Measurements from ENCODE around the gene CCR1.
"Not testable (repeated sequence)": the region's sequence is repeated elsewhere in the genome, so short reads cannot be mapped to it uniquely, and the experiment has no call there.

Gene CCR1

GRCh38 chr3:46222435-46223161 is 14.5 kb upstream of the CCR1 start:
- no peaks in the 10 kb centered on the region for H3K27me3 Mint-ChIP-seq
- intact Hi-C loops (cut with micrococcal nuclease) = no loop called here
- peaks cover 8% of the 10 kb centered on the region for H3K9me3 Mint-ChIP-seq
- H3K4me1 Mint-ChIP-seq (ENCODE audit: low read depth) = peaks cover 39% of the 10 kb centered on the region
- no peaks in the 10 kb centered on the region for H3K36me3 Mint-ChIP-seq (ENCODE audit: low read depth)
- peak overlapping the region; percentile 72 for H3K27ac Mint-ChIP-seq
- peak overlapping the region; percentile 6 for H3K4me3 Mint-ChIP-seq

GRCh38 chr3:46221938-46222337 is 13.8 kb upstream of the CCR1 start:
- Mint-ChIP-seq H3K27me3 (no peaks in the 10 kb centered on the region), H3K36me3 (ENCODE audit: low read depth) (no peaks in the 10 kb centered on the region), H3K27ac (peak overlapping the region; percentile 72), H3K4me3 (no peak overlapping the region), H3K4me1 (ENCODE audit: low read depth) (peaks cover 40% of the 10 kb centered on the region), H3K9me3 (peaks cover 8% of the 10 kb centered on the region)
- intact Hi-C loops (cut with micrococcal nuclease) = no loop called here

GRCh38 chr3:46221391-46221790 is 13.3 kb upstream of the CCR1 start:
- H3K27ac Mint-ChIP-seq = peak overlapping the region; percentile 72

GRCh38 chr3:46218196-46218709 is 10.1 kb upstream of the CCR1 start:
- Mint-ChIP-seq H3K9me3 (no peaks in the 10 kb centered on the region), H3K27ac (no peak overlapping the region), H3K36me3 (ENCODE audit: low read depth) (no peaks in the 10 kb centered on the region), H3K27me3 (no peaks in the 10 kb centered on the region), H3K4me1 (ENCODE audit: low read depth) (peaks cover 32% of the 10 kb centered on the region), H3K4me3 (no peak overlapping the region)
- intact Hi-C loops (cut with micrococcal nuclease) = loop anchor here (10.0 kb wide), 1 partner anchor 283 kb away; no protein-coding TSS in a partner anchor

More at GRCh38 chr3:46221391-46221790, 13.3 kb upstream of the CCR1 start:
- intact Hi-C loops (cut with micrococcal nuclease) = no loop called here
- Mint-ChIP-seq H3K9me3 (peaks cover 4% of the 10 kb centered on the region), H3K36me3 (ENCODE audit: low read depth) (no peaks in the 10 kb centered on the region), H3K27me3 (no peaks in the 10 kb centered on the region), H3K4me1 (ENCODE audit: low read depth) (peaks cover 40% of the 10 kb centered on the region), H3K4me3 (no peak overlapping the region)

- intact Hi-C loops (cut with micrococcal nuclease) = loop anchor here (10.0 kb wide), 1 partner anchor 281 kb away; no protein-coding TSS in a partner anchor
- peaks cover 9% of the 10 kb centered on the region for H3K4me1 Mint-ChIP-seq (ENCODE audit: low read depth)
- no peak overlapping the region for H3K27ac Mint-ChIP-seq
- H3K36me3 Mint-ChIP-seq (ENCODE audit: low read depth) = no peaks in the 10 kb centered on the region
- no peak overlapping the region for H3K4me3 Mint-ChIP-seq
- H3K9me3 Mint-ChIP-seq = no peaks in the 10 kb centered on the region
- H3K27me3 Mint-ChIP-seq = no peaks in the 10 kb centered on the region
Observed at GRCh38 chr3:46215810-46216414, 7.8 kb upstream of the CCR1 start.

GRCh38 chr3:46214751-46215352 is 6.7 kb upstream of the CCR1 start:
- Mint-ChIP-seq H3K27me3 (no peaks in the 10 kb centered on the region), H3K9me3 (no peaks in the 10 kb centered on the region), H3K27ac (no peak overlapping the region), H3K4me1 (ENCODE audit: low read depth) (peaks cover 18% of the 10 kb centered on the region), H3K4me3 (no peak overlapping the region), H3K36me3 (ENCODE audit: low read depth) (no peaks in the 10 kb centered on the region)
- intact Hi-C loops (cut with micrococcal nuclease) = loop anchor here (5.0 to 10.0 kb wide), 2 partner anchors 62 to 280 kb away; no protein-coding TSS in a partner anchor

- Mint-ChIP-seq H3K4me1 (ENCODE audit: low read depth) (peaks cover 34% of the 10 kb centered on the region), H3K36me3 (ENCODE audit: low read depth) (peaks cover 2% of the 10 kb centered on the region), H3K4me3 (no peak overlapping the region), H3K9me3 (no peaks in the 10 kb centered on the region), H3K27me3 (no peaks in the 10 kb centered on the region), H3K27ac (no peak overlapping the region)
- intact Hi-C loops (cut with micrococcal nuclease) = loop anchor here (5.0 to 10.0 kb wide), 2 partner anchors 64 to 278 kb away; no protein-coding TSS in a partner anchor
Observed at GRCh38 chr3:46213201-46213600, 5.1 kb upstream of the CCR1 start.

GRCh38 chr3:46212101-46212500 is 4.0 kb upstream of the CCR1 start:
- H3K9me3 Mint-ChIP-seq = no peaks in the 10 kb centered on the region
- no peak overlapping the region for H3K27ac Mint-ChIP-seq
- no peak overlapping the region for H3K4me3 Mint-ChIP-seq
- peaks cover 27% of the 10 kb centered on the region for H3K4me1 Mint-ChIP-seq (ENCODE audit: low read depth)
- peaks cover 14% of the 10 kb centered on the region for H3K36me3 Mint-ChIP-seq (ENCODE audit: low read depth)
- no peaks in the 10 kb centered on the region for H3K27me3 Mint-ChIP-seq
- intact Hi-C loops (cut with micrococcal nuclease) = loop anchor here (5.0 to 10.0 kb wide), 2 partner anchors 65 to 277 kb away; no protein-coding TSS in a partner anchor

- Mint-ChIP-seq H3K4me3 (no peak overlapping the region), H3K36me3 (ENCODE audit: low read depth) (peaks cover 35% of the 10 kb centered on the region), H3K4me1 (ENCODE audit: low read depth) (peaks cover 38% of the 10 kb centered on the region), H3K27me3 (no peaks in the 10 kb centered on the region), H3K9me3 (no peaks in the 10 kb centered on the region), H3K27ac (peak overlapping the region; percentile 97)
- intact Hi-C loops (cut with micrococcal nuclease) = loop anchor here (2.0 to 10.0 kb wide), 6 partner anchors 67 to 275 kb away; no protein-coding TSS in a partner anchor
Observed at GRCh38 chr3:46209746-46210470, 1.8 kb upstream of the CCR1 start.

- H3K9me3 Mint-ChIP-seq = no peaks in the 10 kb centered on the region
- peaks cover 44% of the 10 kb centered on the region for H3K36me3 Mint-ChIP-seq (ENCODE audit: low read depth)
- peaks cover 46% of the 10 kb centered on the region for H3K4me1 Mint-ChIP-seq (ENCODE audit: low read depth)
- no peaks in the 10 kb centered on the region for H3K27me3 Mint-ChIP-seq
- H3K27ac Mint-ChIP-seq = peak overlapping the region; percentile 97
- intact Hi-C loops (cut with micrococcal nuclease) = loop anchor here (2.0 to 5.0 kb wide), 4 partner anchors 77 to 160 kb away; no protein-coding TSS in a partner anchor
- H3K4me3 Mint-ChIP-seq = no peak overlapping the region
Observed at GRCh38 chr3:46209053-46209452, 940 bp upstream of the CCR1 start.

- peaks cover 59% of the 10 kb centered on the region for H3K36me3 Mint-ChIP-seq (ENCODE audit: low read depth)
- peak overlapping the region; percentile 79 for H3K4me3 Mint-ChIP-seq
- H3K27me3 Mint-ChIP-seq, H3K9me3 Mint-ChIP-seq: not testable (repeated sequence)
- intact Hi-C loops (cut with micrococcal nuclease) = loop anchor here (5.0 kb wide), 2 partner anchors 75 to 105 kb away; no protein-coding TSS in a partner anchor
- H3K4me1 Mint-ChIP-seq (ENCODE audit: low read depth) = peaks cover 62% of the 10 kb centered on the region
- peak overlapping the region; percentile 97 for H3K27ac Mint-ChIP-seq
Observed at GRCh38 chr3:46207514-46207913, 599 bp downstream of the CCR1 start.

- Mint-ChIP-seq H3K27ac (peak overlapping the region; percentile 97), H3K36me3 (ENCODE audit: low read depth) (peaks cover 70% of the 10 kb centered on the region), H3K4me1 (ENCODE audit: low read depth) (peaks cover 72% of the 10 kb centered on the region), H3K9me3 (no peaks in the 10 kb centered on the region), H3K27me3 (no peaks in the 10 kb centered on the region), H3K4me3 (peak overlapping the region; percentile 79)
- intact Hi-C loops (cut with micrococcal nuclease) = loop anchor here (5.0 kb wide), 2 partner anchors 74 to 106 kb away; no protein-coding TSS in a partner anchor
Observed at GRCh38 chr3:46206282-46207015, 1.7 kb downstream of the CCR1 start.
